CD4-positive, alpha-beta T cell (primary cell): ENCODE results near the gene MAP3K8. TPM values are rescaled to one million over a fixed set of nuclear protein-coding genes. Genes with fewer than 3 reads are reported as not detected.

Source experiments
- ATAC-seq: fragments of 200-7000 bp; cut with Tn5 transposase; one replicate; pipeline ENCODE4 v1.10.0; 2022; ENCODE audit warnings: mild to moderate bottlenecking; ENCODE audit not compliant: poor library complexity
- CTCF ChIA-PET: fragments of 350-600 bp; sonication (Branson Sonifier 250); formaldehyde crosslinking; loops from one replicate; lab custom pipeline; 2021; ENCODE audit warnings: antibody characterized with exemption, inconsistent platforms; lab: Charles Lee
- POLR2A ChIA-PET: fragments of 350-600 bp; sonication (Branson Sonifier 250); formaldehyde crosslinking; loops from one replicate; lab custom pipeline; 2021; ENCODE audit warnings: antibody characterized with exemption, inconsistent platforms; lab: Charles Lee
- DNase-seq, 14 experiments: peaks; one replicate each; pipeline ENCODE4 v3.0.0-alpha.2; 2013 to 2020; ENCODE audit warnings: mixed read lengths in 2 of 14
- H3K27ac ChIP-seq, 2 donors: one replicate each; pipeline versions ENCODE4 v1.5.1 to v1.7.0; 2013; ENCODE audit warnings: low read length in 2 of 2, low read depth in 1 of 2, mild to moderate bottlenecking in 1 of 2
- H3K27me3 ChIP-seq, 2 experiments: 1 replicate in 1 of 2; 2 replicates in 1 of 2; pipeline versions ENCODE4 v1.6.1 to v1.7.0; 2013; ENCODE audit warnings: low read length in 2 of 2, control low read depth in 1 of 2, mild to moderate bottlenecking in 1 of 2, moderate library complexity in 1 of 2; ENCODE audit not compliant: insufficient read depth in 2 of 2, control insufficient read depth in 1 of 2
- H3K36me3 ChIP-seq: one replicate; pipeline ENCODE4 v1.6.1; 2013; ENCODE audit warnings: low read length, control low read depth; ENCODE audit not compliant: insufficient read depth
- H3K4me1 ChIP-seq: one replicate; pipeline ENCODE4 v1.6.1; 2013; ENCODE audit warnings: low read length, control low read depth; ENCODE audit not compliant: insufficient read depth
- H3K4me3 ChIP-seq: one replicate; pipeline ENCODE4 v1.5.1; 2013; ENCODE audit warnings: mild to moderate bottlenecking, low read length, moderate library complexity
- H3K9me3 ChIP-seq, 2 experiments: 1 replicate in 1 of 2; 2 replicates in 1 of 2; pipeline versions ENCODE4 v1.6.1 to v1.7.0; 2013; ENCODE audit warnings: low read length in 2 of 2, mild to moderate bottlenecking in 2 of 2, control low read depth in 1 of 2, moderate library complexity in 1 of 2; ENCODE audit not compliant: control insufficient read depth in 1 of 2, insufficient read depth in 1 of 2
- H3K27ac Mint-ChIP-seq: one replicate; pipeline ENCODE4 v1.8.0; 2020; ENCODE audit warnings: mixed read lengths
- H3K27me3 Mint-ChIP-seq: one replicate; pipeline ENCODE4 v1.8.0; 2021; ENCODE audit warnings: mixed read lengths
- H3K36me3 Mint-ChIP-seq: one replicate; pipeline ENCODE4 v1.8.0; 2021; ENCODE audit warnings: low read depth, mixed read lengths
- H3K4me1 Mint-ChIP-seq: one replicate; pipeline ENCODE4 v1.8.0; 2021; ENCODE audit warnings: low read depth, mixed read lengths
- H3K4me3 Mint-ChIP-seq: one replicate; pipeline ENCODE4 v1.8.0; 2020; ENCODE audit warnings: mild to moderate bottlenecking, mixed read lengths
- H3K9me3 Mint-ChIP-seq: one replicate; pipeline ENCODE4 v1.8.0; 2020; ENCODE audit warnings: mixed read lengths
- CTCF ChIP-seq: fragments of 200-600 bp; IDR thresholded peaks from one replicate; pipeline ENCODE4 v1.8.0; 2022; ENCODE audit warnings: antibody characterized with exemption, mild to moderate bottlenecking
- intact Hi-C, 2 experiments: fragments of 100-400 bp; cut with DNase I in 1 of 2; cut with micrococcal nuclease in 1 of 2; formaldehyde crosslinking; loops; one replicate each; pipeline versions ENCODE4 v1.15.1 to v1.9.0; 2023 to 2025; cut with DNase I, micrococcal nuclease
- total RNA-seq, 174 experiments: library from RNA in 2 of 174; stranded (reverse) in 2 of 174; gene quantifications; one replicate each; pipeline ENCODE4 v1.2.3 and lab custom pipeline; 2021 to 2026

MAP3K8 gene
- total RNA-seq, 2 experiments from 2014 or later: 27.3 to 28.9 TPM

GRCh38 chr10:30455816-30456215, 21.8 kb downstream of the MAP3K8 start:
- Histone ChIP-seq H3K36me3 (peaks cover 42% of the 10 kb centered on the region), H3K4me1 (peaks cover 33% of the 10 kb centered on the region), H3K4me3 (peak overlapping the region; percentile 5), H3K27ac (peak overlapping the region; percentile 10 to 20), H3K27me3 (no peaks in the 10 kb centered on the region), H3K9me3 (no peaks in the 10 kb centered on the region)
- H3K27ac Mint-ChIP-seq: peak overlapping the region; percentile 84
- H3K27me3 Mint-ChIP-seq: no peaks in the 10 kb centered on the region
- no peaks in the 10 kb centered on the region for H3K9me3 Mint-ChIP-seq
- peak overlapping the region; percentile 54 for H3K4me3 Mint-ChIP-seq
- intact Hi-C loops: no loop called here
- H3K4me1 Mint-ChIP-seq: peaks cover 19% of the 10 kb centered on the region
- peak in 3 of 14 experiments; percentile 31 to 41 (median 35) for DNase-seq
- POLR2A ChIA-PET: interaction anchor here (1.0 to 1.7 kb wide), 4 partner anchors 18 to 73 kb away, joined by 3 to 17 read pairs (median 12); partner anchors contain the start of gene MAP3K8
- peak; percentile 71 for ATAC-seq
- TF ChIP-seq CTCF: no peak
- H3K36me3 Mint-ChIP-seq: peaks cover 14% of the 10 kb centered on the region
- CTCF ChIA-PET: interaction anchor here (0.8 kb wide), 1 partner anchor 10 kb away, joined by 3 read pairs; no protein-coding TSS in a partner anchor

DNA sequence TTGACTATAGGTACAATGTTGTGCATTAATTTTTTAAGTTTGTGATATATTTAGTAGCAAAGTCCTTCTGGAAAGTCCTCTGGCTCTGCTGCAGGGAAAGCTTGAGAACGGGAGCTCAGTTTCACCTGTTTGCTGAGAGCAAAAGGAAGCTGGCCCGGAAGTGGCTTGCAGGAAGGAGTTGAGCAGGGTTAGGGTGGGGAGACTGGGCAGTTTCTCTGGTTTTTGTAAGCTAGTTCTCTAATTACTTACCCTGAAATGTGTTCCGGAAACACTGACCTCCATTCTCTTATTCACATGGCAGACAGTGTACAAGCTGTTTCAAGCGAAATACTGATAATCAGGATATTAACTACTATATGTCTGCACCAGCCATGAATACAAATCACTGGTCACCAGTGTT, 22.3 kb downstream of the MAP3K8 start:
- intact Hi-C loops: no loop called here
- DNase-seq: peak in 8 of 14 experiments; percentile 8 to 63 (median 38)
- H3K36me3 Mint-ChIP-seq: peaks cover 13% of the 10 kb centered on the region
- ChIA-PET CTCF (interaction anchor here (0.8 kb wide), 1 partner anchor 10 kb away, joined by 3 read pairs; no protein-coding TSS in a partner anchor), POLR2A (interaction anchor here (1.0 to 1.7 kb wide), 4 partner anchors 19 to 73 kb away, joined by 3 to 17 read pairs (median 12); partner anchors contain the start of gene MAP3K8)
- peak; percentile 66 for ATAC-seq
- no peaks in the 10 kb centered on the region for H3K9me3 Mint-ChIP-seq
- peaks cover 33% of the 10 kb centered on the region for H3K4me1 ChIP-seq
- H3K9me3 ChIP-seq: no peaks in the 10 kb centered on the region
- peak overlapping the region; percentile 5 for H3K4me3 ChIP-seq
- H3K4me1 Mint-ChIP-seq: peaks cover 19% of the 10 kb centered on the region
- TF ChIP-seq CTCF: no peak
- H3K36me3 ChIP-seq: peaks cover 42% of the 10 kb centered on the region
- H3K27me3 ChIP-seq: no peaks in the 10 kb centered on the region
- no peaks in the 10 kb centered on the region for H3K27me3 Mint-ChIP-seq
- H3K27ac ChIP-seq: peak overlapping the region in 1 of 2 donors; percentile 32
- H3K4me3 Mint-ChIP-seq: peak overlapping the region; percentile 54
- peak overlapping the region; percentile 84 for H3K27ac Mint-ChIP-seq

GRCh38 chr10:30459283-30459682, 25.3 kb downstream of the MAP3K8 start:
- H3K27me3 ChIP-seq: no peaks in the 10 kb centered on the region
- Mint-ChIP-seq H3K9me3 (no peaks in the 10 kb centered on the region), H3K4me1 (peaks cover 19% of the 10 kb centered on the region), H3K4me3 (no peak overlapping the region), H3K36me3 (peaks cover 13% of the 10 kb centered on the region), H3K27ac (no peak overlapping the region), H3K27me3 (no peaks in the 10 kb centered on the region)
- peaks cover 25% of the 10 kb centered on the region for H3K4me1 ChIP-seq
- H3K4me3 ChIP-seq: no peak overlapping the region
- H3K36me3 ChIP-seq: peaks cover 42% of the 10 kb centered on the region
- POLR2A ChIA-PET: interaction anchor here (1.1 kb wide), 1 partner anchor 71 kb away, joined by 4 read pairs; no protein-coding TSS in a partner anchor
- CTCF ChIA-PET: interaction anchor here (0.9 kb wide), 1 partner anchor 10 kb away, joined by 3 read pairs; no protein-coding TSS in a partner anchor
- ATAC-seq (no peak), DNase-seq (peak in 2 of 14 experiments; percentile 45 to 52)
- intact Hi-C loops: no loop called here
- no peak overlapping the region for H3K27ac ChIP-seq
- no peaks in the 10 kb centered on the region for H3K9me3 ChIP-seq
- TF ChIP-seq CTCF: no peak
